B cell (primary cell): ENCODE results near the gene SFXN2. TPM values are rescaled to one million over a fixed set of nuclear protein-coding genes. Genes with fewer than 3 reads are reported as not detected.

ENCODE experiments used
- ATAC-seq: fragments of 200-7000 bp; cut with Tn5 transposase; one replicate; pipeline ENCODE4 v1.10.0; 2021; ENCODE audit warnings: low read depth, mild to moderate bottlenecking, moderate number of reproducible peaks, moderate library complexity
- CTCF ChIA-PET: fragments of 350-600 bp; sonication (Branson Sonifier 250); formaldehyde crosslinking; loops from one replicate; lab custom pipeline; 2021; ENCODE audit warnings: antibody characterized with exemption, inconsistent platforms; lab: Charles Lee
- POLR2A ChIA-PET: fragments of 350-600 bp; sonication (Branson Sonifier 250); formaldehyde crosslinking; loops from one replicate; lab custom pipeline; 2021; ENCODE audit warnings: antibody characterized with exemption; lab: Charles Lee
- DNase-seq: peaks from one replicate; pipeline ENCODE4 v3.0.0; 2013
- H2AFZ ChIP-seq: 2 replicates; pipeline ENCODE4 v1.6.1; 2012; ENCODE audit warnings: mild to moderate bottlenecking, low read depth, low read length; ENCODE audit not compliant: insufficient read depth, poor library complexity, severe bottlenecking
- H3K27ac ChIP-seq, 2 donors: 1 replicate in 1 of 2; 2 replicates in 1 of 2; pipeline ENCODE4 v1.5.1; 2012 to 2013; ENCODE audit warnings: low read length in 2 of 2, mild to moderate bottlenecking in 2 of 2, moderate library complexity in 1 of 2
- H3K27me3 ChIP-seq, 4 experiments: fragments of 200-600 bp in 1 of 4; sonication (generic) in 1 of 4; replicated peaks in 1 of 4; 1 replicate in 2 of 4; 2 replicates in 2 of 4; pipeline versions ENCODE4 v1.6.1 to v1.7.0; 2013 to 2016; ENCODE audit warnings: low read length in 3 of 4, mild to moderate bottlenecking in 2 of 4, mixed read lengths in 1 of 4, moderate library complexity in 1 of 4; ENCODE audit not compliant: insufficient read depth in 4 of 4, control insufficient read depth in 3 of 4; ENCODE audit errors: control extremely low read depth in 1 of 4
- H3K36me3 ChIP-seq, 2 experiments: replicated peaks in 1 of 2; 1 replicate in 1 of 2; 2 replicates in 1 of 2; pipeline versions ENCODE4 v1.6.1 to v1.7.1; 2013; ENCODE audit warnings: low read length in 1 of 2; ENCODE audit not compliant: insufficient read depth in 2 of 2, control insufficient read depth in 1 of 2; ENCODE audit errors: control extremely low read depth in 1 of 2, extremely low read depth in 1 of 2
- H3K4me1 ChIP-seq, 2 donors: fragments of 200-600 bp in 1 of 2; sonication (generic) in 1 of 2; 1 replicate in 1 of 2; 2 replicates in 1 of 2; pipeline versions ENCODE4 v1.5.1 to v1.6.1; 2013 to 2017; ENCODE audit warnings: low read length in 2 of 2; ENCODE audit not compliant: control insufficient read depth in 2 of 2, insufficient read depth in 2 of 2
- H3K4me2 ChIP-seq: replicated peaks from 2 replicates; pipeline ENCODE3; 2012; ENCODE audit warnings: mild to moderate bottlenecking, low read depth, low read length; ENCODE audit not compliant: poor library complexity, severe bottlenecking
- H3K4me3 ChIP-seq, 5 experiments: fragments of 200-600 bp in 1 of 5; sonication (generic) in 1 of 5; 1 replicate in 3 of 5; 2 replicates in 2 of 5; pipeline versions ENCODE4 v1.5.1 to v1.7.0; 2011 to 2016; ENCODE audit warnings: low read length in 4 of 5, mild to moderate bottlenecking in 4 of 5, low read depth in 2 of 5, control low read depth in 1 of 5, moderate library complexity in 1 of 5; ENCODE audit not compliant: insufficient read depth in 1 of 5; ENCODE audit errors: control extremely low read depth in 1 of 5, extremely low read depth in 1 of 5
- H3K79me2 ChIP-seq: fragments of 200-600 bp; sonication (generic); one replicate; pipeline ENCODE4 v1.6.0; 2016; ENCODE audit warnings: low read length; ENCODE audit not compliant: control insufficient read depth, insufficient read depth
- H3K9ac ChIP-seq: fragments of 200-600 bp; sonication (generic); 2 replicates; pipeline ENCODE4 v1.6.1; 2017; ENCODE audit warnings: mild to moderate bottlenecking, low read length, moderate library complexity
- H3K9me3 ChIP-seq, 3 donors: one replicate each; pipeline versions ENCODE4 v1.6.1 to v1.7.1; 2013; ENCODE audit warnings: low read length in 2 of 3; ENCODE audit not compliant: control insufficient read depth in 2 of 3, insufficient read depth in 1 of 3; ENCODE audit errors: control extremely low read depth in 1 of 3
- H4K20me1 ChIP-seq: 2 replicates; pipeline ENCODE4 v1.6.0; 2012; ENCODE audit warnings: mild to moderate bottlenecking, low read length; ENCODE audit not compliant: insufficient read depth, control insufficient read depth, poor library complexity, severe bottlenecking
- H3K27ac Mint-ChIP-seq: one replicate; pipeline ENCODE4 v1.8.0; 2021; ENCODE audit warnings: mixed read lengths
- H3K27me3 Mint-ChIP-seq: one replicate; pipeline ENCODE4 v1.8.0; 2021; ENCODE audit warnings: mixed read lengths
- H3K4me1 Mint-ChIP-seq: one replicate; pipeline ENCODE4 v1.8.0; 2021; ENCODE audit warnings: mixed read lengths
- H3K4me3 Mint-ChIP-seq: one replicate; pipeline ENCODE4 v1.8.0; 2021; ENCODE audit warnings: mixed read lengths
- H3K9me3 Mint-ChIP-seq: one replicate; pipeline ENCODE4 v1.8.0; 2022; ENCODE audit warnings: mixed read lengths; ENCODE audit not compliant: insufficient read depth
- CTCF ChIP-seq: fragments of 200-600 bp; IDR thresholded peaks from one replicate; pipeline ENCODE4 v1.8.0; 2022; ENCODE audit warnings: antibody characterized with exemption, mild to moderate bottlenecking
- EZH2 ChIP-seq: IDR thresholded peaks from 2 replicates; pipeline ENCODE4 v1.6.1; 2012; ENCODE audit warnings: borderline replicate concordance, low read depth, mild to moderate bottlenecking, moderate library complexity, low read length; ENCODE audit not compliant: insufficient read depth, poor library complexity, severe bottlenecking
- WGBS: methylation state at CpG from one replicate; pipeline ENCODE4 v1.1.5; 2013; ENCODE audit warnings: missing lambda C conversion rate; ENCODE audit not compliant: insufficient coverage; 5-methylcytosine and 5-hydroxymethylcytosine counted together
- intact Hi-C: fragments of 100-400 bp; cut with micrococcal nuclease; formaldehyde crosslinking; loops from one replicate; pipeline ENCODE4 v1.10.0; 2022
- polyA plus RNA-seq: library from polyadenylated mRNA; depleted of rRNA; stranded (reverse); fragments of >200 nt; gene quantifications from 2 replicates; pipeline ENCODE4 v1.2.3, GENCODE V29; 2012
- total RNA-seq, 2 donors: library from RNA; stranded (reverse); fragments of 120-200 nt in 1 of 2; gene quantifications; 1 replicate in 1 of 2; 2 replicates in 1 of 2; pipeline versions ENCODE4 v1.2.3 to v1.2.4, GENCODE V29; 2013 to 2022

SFXN2 gene
- total and polyA plus RNA-seq, 2 donors (not counting 1 experiment from before 2014, with no cell fraction given) = 8.1 to 23.5 TPM

GRCh38 chr10:102681696-102682095 lies 32.7 kb upstream of the SFXN2 start:
- H3K27me3 ChIP-seq = no peaks in the 10 kb centered on the region
- intact Hi-C loops = no loop called here
- POLR2A ChIA-PET = no interaction called here
- no peak for ATAC-seq
- Mint-ChIP-seq H3K9me3 (no peaks in the 10 kb centered on the region), H3K27ac (no peak overlapping the region), H3K4me3 (no peak overlapping the region), H3K4me1 (peaks cover 10% of the 10 kb centered on the region), H3K27me3 (no peaks in the 10 kb centered on the region)
- no peaks in the 10 kb centered on the region for H4K20me1 ChIP-seq
- no peaks in the 10 kb centered on the region for H3K79me2 ChIP-seq
- H3K9me3 ChIP-seq = no peaks in the 10 kb centered on the region
- H3K4me2 ChIP-seq = no peak overlapping the region
- no peak overlapping the region for H2AFZ ChIP-seq
- H3K4me3 ChIP-seq = no peak overlapping the region
- H3K9ac ChIP-seq = no peak overlapping the region
- 100% methylated on average over 2 of the region's 5 CpGs for WGBS
- no peak overlapping the region for H3K27ac ChIP-seq
- no peak for DNase-seq
- no peaks in the 10 kb centered on the region for H3K4me1 ChIP-seq
- no peaks in the 10 kb centered on the region for H3K36me3 ChIP-seq
- CTCF ChIA-PET = interaction anchor here (0.7 kb wide), 1 partner anchor 462 kb away, joined by 3 read pairs; no protein-coding TSS in a partner anchor
- TF ChIP-seq EZH2 (no peak), CTCF (no peak)

GRCh38 chr10:102682416-102682815 lies 32.0 kb upstream of the SFXN2 start:
- Mint-ChIP-seq H3K27ac (no peak overlapping the region), H3K4me3 (no peak overlapping the region), H3K9me3 (no peaks in the 10 kb centered on the region), H3K4me1 (peaks cover 5% of the 10 kb centered on the region), H3K27me3 (no peaks in the 10 kb centered on the region)
- H3K27me3 ChIP-seq = no peaks in the 10 kb centered on the region
- ChIA-PET CTCF (interaction anchor here (0.5 kb wide), 1 partner anchor 28 kb away, joined by 4 read pairs; no protein-coding TSS in a partner anchor), POLR2A (no interaction called here)
- no peaks in the 10 kb centered on the region for H4K20me1 ChIP-seq
- 97% methylated on average over 4 of the region's 7 CpGs for WGBS
- intact Hi-C loops = no loop called here
- H3K4me1 ChIP-seq = no peaks in the 10 kb centered on the region
- TF ChIP-seq CTCF = no peak
- no peak for TF ChIP-seq EZH2
- H3K9me3 ChIP-seq = no peaks in the 10 kb centered on the region
- DNase-seq (no peak), ATAC-seq (no peak)
- H3K9ac ChIP-seq = no peak overlapping the region
- no peak overlapping the region for H3K4me3 ChIP-seq
- no peak overlapping the region for H3K27ac ChIP-seq
- no peaks in the 10 kb centered on the region for H3K79me2 ChIP-seq
- H3K4me2 ChIP-seq = no peak overlapping the region
- no peaks in the 10 kb centered on the region for H3K36me3 ChIP-seq
- H2AFZ ChIP-seq = no peak overlapping the region
